ENCODE results near the gene ELOF1. TPM values are rescaled to one million over a fixed set of nuclear protein-coding genes. Genes with fewer than 3 reads are reported as not detected.

The ELOF1 gene
- total and polyA plus RNA-seq, 2 of the 13 experiments (the other 11 are each of a cell fraction or from before 2014, with no cell fraction given) = 14.5 to 43.2 TPM

- H3K79me2 ChIP-seq (ENCODE audit: insufficient read depth, low read length) = no peaks in the 10 kb centered on the region
- H3K9me3 ChIP-seq (ENCODE audit: low read length) = no peaks in the 10 kb centered on the region
- no TSS peak for BruUV-seq (replicated peaks)
- no peaks in the 10 kb centered on the region for H3K36me3 ChIP-seq (replicated peaks in 1 of 2; ENCODE audit: control insufficient read depth in 1 of 2, insufficient read depth in 2 of 2, low read length in 2 of 2)
- DNase-seq (ENCODE audit: low spot score) (no peak), FAIRE-seq (no peak), ATAC-seq (no peak)
- 67% methylated on average over 3 of the region's 3 CpGs for WGBS (ENCODE audit: low lambda C conversion rate)
- H4K20me1 ChIP-seq (ENCODE audit: insufficient read depth, low read length) = no peaks in the 10 kb centered on the region
- H3K4me1 ChIP-seq (ENCODE audit: insufficient read depth, low read length) = peaks cover 17% of the 10 kb centered on the region
- H3K27me3 ChIP-seq (ENCODE audit: control insufficient read depth in 1 of 2, insufficient read depth in 2 of 2, low read length in 2 of 2) = no peaks in the 10 kb centered on the region
- CTCF ChIA-PET (ENCODE audit: low intra/inter-chr PET ratio, low total read pairs) = no interaction called here
- H3K4me3 ChIP-seq (replicated peaks in 1 of 3; ENCODE audit: insufficient read depth in 1 of 3, low read depth in 2 of 3, low read length in 3 of 3) = no peak overlapping the region
- in situ Hi-C loops (cut with HindIII; ENCODE audit: extremely low pct_ligation_motif_present, low pct_unique_long_range_greater_than_20kb) (no loop called here), intact Hi-C loops (cut with micrococcal nuclease; ENCODE audit: unreplicated experiment) (no loop called here)
- TF ChIP-seq ZNF878 (CRISPR knock-in tag; IDR thresholded peaks at IDR 0.05) (no peak), ZNF746 (CRISPR knock-in tag; IDR thresholded peaks at IDR 0.05) (no peak), TRIM22 (IDR thresholded peaks at IDR 0.05) (no peak), ZNF121 (CRISPR knock-in tag; IDR thresholded peaks at IDR 0.05) (no peak), KLF6 (CRISPR knock-in tag; IDR thresholded peaks at IDR 0.05) (no peak), ZSCAN25 (CRISPR knock-in tag; IDR thresholded peaks at IDR 0.05) (no peak), LBX2 (CRISPR knock-in tag; IDR thresholded peaks at IDR 0.05; ENCODE audit: borderline replicate concordance) (no peak), ZNF180 (CRISPR knock-in tag; IDR thresholded peaks at IDR 0.05; ENCODE audit: borderline replicate concordance, low read depth) (no peak), ZBTB7A (CRISPR knock-in tag; IDR thresholded peaks at IDR 0.05) (no peak), KLF16 (CRISPR knock-in tag; IDR thresholded peaks at IDR 0.05) (no peak), CENPX (CRISPR knock-in tag; IDR thresholded peaks at IDR 0.05) (no peak), ARNT (IDR thresholded peaks at IDR 0.05) (no peak), HNF1B (CRISPR knock-in tag; IDR thresholded peaks at IDR 0.05) (no peak), ZFP37 (CRISPR knock-in tag; IDR thresholded peaks at IDR 0.05; ENCODE audit: borderline replicate concordance) (no peak), ZFP1 (CRISPR knock-in tag; IDR thresholded peaks at IDR 0.05) (no peak), MTF1 (CRISPR knock-in tag; IDR thresholded peaks at IDR 0.05) (no peak), HES4 (CRISPR knock-in tag; IDR thresholded peaks at IDR 0.05; ENCODE audit: borderline replicate concordance) (no peak), THAP8 (CRISPR knock-in tag; IDR thresholded peaks at IDR 0.05; ENCODE audit: borderline replicate concordance) (no peak), ZNF337 (CRISPR knock-in tag; IDR thresholded peaks at IDR 0.05; ENCODE audit: borderline replicate concordance, low read depth) (no peak)
- POLR2A ChIA-PET = no interaction called here
- no peak overlapping the region for H3K27ac ChIP-seq (ENCODE audit: extremely low read length, insufficient read depth, low read length)
- no peak overlapping the region for H3K4me2 ChIP-seq (ENCODE audit: low read depth, low read length)
- no peak overlapping the region for H3K9ac ChIP-seq (ENCODE audit: insufficient read depth, low read depth, low read length)
- no peak overlapping the region for H2AFZ ChIP-seq (ENCODE audit: low read length)
Measured at GRCh38 chr19:11581740-11582139, 22.7 kb upstream of the ELOF1 start.
